ENCODE measurements around the gene EWSR1.
"Not testable (repeated sequence)": the region's sequence is repeated elsewhere in the genome, so short reads cannot be mapped to it uniquely, and the experiment has no call there.

Gene EWSR1

GRCh38 chr22:29267858-29268510 is at the start of gene EWSR1, which contains the start of gene RHBDD3:
TSS of gene EWSR1 (plus strand) at chr22:29268268. CDS start at chr22:29268337, 69 bp downstream.
TSS of gene RHBDD3 (minus strand) at chr22:29267981. CDS start at chr22:29265626, 2,355 bp downstream.
- DNase-seq: peak; percentile 99

DNA sequence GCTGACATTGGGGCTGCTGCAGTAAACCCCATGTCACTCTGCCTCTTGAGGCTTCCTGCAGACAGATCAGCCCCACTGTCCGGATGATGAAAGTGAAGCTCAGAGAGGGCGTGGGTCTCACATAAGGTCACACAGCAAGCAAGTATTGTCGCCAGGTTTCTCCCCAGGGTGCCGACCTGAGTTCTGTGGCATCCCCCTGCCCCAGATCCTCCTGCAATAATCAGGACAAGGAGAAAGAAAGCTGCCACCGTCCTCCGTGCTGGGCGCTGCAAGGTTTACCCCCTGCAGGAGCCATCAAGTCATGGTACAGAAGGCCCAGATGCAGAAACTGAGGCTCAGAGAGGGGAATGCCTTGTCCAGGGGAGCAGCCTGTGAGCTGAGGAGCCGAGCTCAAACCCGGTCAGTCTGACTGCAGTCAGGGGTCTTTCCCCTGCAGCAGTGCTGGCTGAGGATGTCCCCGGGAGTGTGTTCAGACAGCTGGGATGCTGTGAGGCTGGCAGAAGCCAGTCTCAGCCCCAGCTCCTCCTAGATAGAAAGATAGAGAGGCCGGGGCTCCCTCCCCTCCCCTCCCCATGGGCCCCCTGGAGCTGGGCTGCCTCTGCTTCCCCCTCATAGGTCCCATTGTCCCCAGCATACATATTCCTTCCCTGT is 49.2 kb upstream of the EWSR1 start:
- no peak for DNase-seq

GRCh38 chr22:29219409-29219782 is 48.7 kb upstream of the EWSR1 start:
- not testable (repeated sequence) for DNase-seq

DNA sequence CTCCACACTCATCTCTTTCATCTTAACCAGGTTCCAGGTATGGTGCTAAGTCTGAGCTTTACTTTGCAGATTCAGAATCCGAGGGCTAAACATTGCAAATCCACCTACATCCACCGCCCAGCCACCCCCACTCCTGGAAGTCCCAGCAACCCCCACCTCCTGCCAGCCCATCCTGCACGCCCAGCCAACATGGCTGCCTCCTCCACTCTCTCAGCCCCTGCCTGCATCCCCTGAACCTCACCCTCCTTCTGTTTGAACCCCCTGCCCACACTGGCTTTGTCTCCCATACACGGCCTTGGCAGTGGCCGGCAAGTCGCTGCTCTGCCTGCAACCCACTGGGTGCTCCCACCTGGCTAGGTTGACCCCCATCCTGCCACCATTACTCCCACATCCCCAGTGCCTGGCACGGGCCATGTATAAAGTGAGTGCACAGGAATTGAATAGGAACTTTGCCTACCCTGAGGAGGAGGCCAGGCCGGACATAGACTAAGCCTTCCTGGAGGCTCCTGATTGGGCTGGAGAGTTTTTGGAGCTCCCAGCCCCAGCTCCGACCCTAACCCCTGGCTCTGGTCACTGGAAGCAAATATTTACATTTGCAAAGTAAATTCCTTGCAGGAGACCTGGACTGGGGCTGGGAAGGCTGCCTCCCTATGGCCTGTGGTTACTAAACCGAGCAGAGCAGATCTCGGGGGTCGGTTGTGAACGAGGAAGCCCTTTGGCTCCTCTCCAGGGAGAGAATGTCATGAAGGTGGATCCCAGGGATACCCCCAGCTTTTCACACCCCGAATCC is 48.0 kb upstream of the EWSR1 start:
- DNase-seq: no peak

- no peak for DNase-seq
Observed at GRCh38 chr22:29224121-29224858, 43.8 kb upstream of the EWSR1 start.

GRCh38 chr22:29224859-29225410 is 43.1 kb upstream of the EWSR1 start:
- DNase-seq: no peak

- no peak for DNase-seq
Observed at GRCh38 chr22:29225422-29226090, 42.5 kb upstream of the EWSR1 start.

DNA sequence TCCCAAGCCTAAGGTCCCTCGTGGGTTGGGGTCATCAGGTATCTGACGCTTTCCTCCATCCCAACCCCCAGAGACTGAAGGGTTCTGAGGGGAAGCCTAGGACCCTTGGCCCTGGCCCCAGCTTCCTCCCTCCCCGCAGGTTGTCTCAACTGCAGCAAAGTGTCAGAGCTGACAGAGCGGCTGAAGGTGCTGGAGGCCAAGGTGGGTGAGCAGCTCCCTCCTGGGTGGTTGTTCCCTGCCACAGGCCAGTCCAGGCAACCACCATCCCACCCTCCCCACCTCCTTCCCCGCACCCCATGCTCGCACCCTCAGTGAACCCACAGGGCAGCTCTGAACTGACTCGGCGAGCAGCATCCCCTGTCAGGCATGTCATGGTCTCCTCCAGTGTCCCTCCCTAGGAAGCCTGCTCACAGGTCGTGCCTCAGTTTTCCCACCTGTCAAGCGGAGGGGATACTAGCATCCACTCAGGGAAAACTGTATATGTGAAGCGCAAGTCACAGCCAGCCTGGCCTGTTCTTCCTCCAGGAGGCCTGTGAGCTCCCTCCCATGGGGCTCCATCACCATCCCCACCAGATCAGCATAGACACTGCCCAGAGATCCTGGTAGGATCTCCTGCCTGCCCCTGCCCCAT is 41.6 kb upstream of the EWSR1 start:
- no peak for DNase-seq

GRCh38 chr22:29230972-29231875 is 36.8 kb upstream of the EWSR1 start:
- no peak for DNase-seq

GRCh38 chr22:29231971-29232959 is 35.8 kb upstream of the EWSR1 start:
- DNase-seq: no peak

DNA sequence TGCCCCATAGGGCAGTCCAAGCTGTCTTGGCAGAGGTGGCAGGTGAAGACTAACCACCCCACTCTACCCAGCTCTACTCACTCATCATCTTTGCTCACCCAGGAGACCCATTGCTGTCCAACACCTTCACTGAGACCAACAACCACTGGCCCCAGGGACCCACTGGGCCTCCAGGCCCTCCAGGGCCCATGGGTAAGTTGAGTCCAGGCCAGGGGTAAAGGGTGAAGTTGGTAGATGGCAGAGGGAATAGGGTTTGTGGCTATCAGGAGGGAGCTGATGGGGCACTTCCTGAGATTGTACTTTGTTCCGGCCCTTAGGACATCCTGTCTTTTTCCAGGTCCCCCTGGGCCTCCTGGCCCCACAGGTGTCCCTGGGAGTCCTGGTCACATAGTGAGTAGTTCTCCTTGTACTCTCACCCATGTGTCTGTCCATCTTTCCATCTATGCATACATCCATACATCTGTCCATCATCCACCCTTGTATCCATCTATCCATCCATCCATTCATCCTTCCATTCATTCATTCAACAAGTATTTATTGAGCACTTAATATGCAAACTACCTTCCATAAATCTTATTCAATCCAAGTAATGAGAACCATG is 34.7 kb upstream of the EWSR1 start:
- no peak for DNase-seq

GRCh38 chr22:29240481-29240880 is 27.6 kb upstream of the EWSR1 start:
- not testable (repeated sequence) for DNase-seq

- DNase-seq: no peak
Observed at GRCh38 chr22:29243874-29244446, 24.1 kb upstream of the EWSR1 start.

GRCh38 chr22:29244785-29245625 is 23.1 kb upstream of the EWSR1 start:
- DNase-seq: no peak

GRCh38 chr22:29245626-29246385 is 22.3 kb upstream of the EWSR1 start:
- DNase-seq: peak; percentile 71

DNA sequence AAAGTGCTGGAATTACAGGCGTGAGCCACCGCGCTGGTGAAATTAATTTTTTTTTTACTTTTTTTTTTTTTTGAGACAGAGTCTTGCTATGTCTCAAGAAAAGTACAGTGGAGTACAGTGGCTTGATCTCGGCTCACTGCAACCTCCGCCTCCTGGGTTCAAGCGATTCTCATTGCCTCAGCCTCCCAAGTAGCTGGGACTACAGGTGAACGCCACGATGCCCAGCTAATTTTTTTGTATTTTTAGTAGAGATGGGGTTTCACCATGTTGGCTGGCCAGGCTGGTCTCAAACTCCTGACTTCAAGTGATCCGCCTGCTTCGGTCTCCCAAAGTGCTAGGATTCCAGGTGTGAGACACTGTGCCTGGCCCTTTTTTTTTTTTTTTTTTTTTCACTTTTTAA is 20.2 kb upstream of the EWSR1 start:
- DNase-seq: not testable (repeated sequence)

GRCh38 chr22:29251265-29251664 is 16.8 kb upstream of the EWSR1 start:
- no peak for DNase-seq
